Chondrocyte (in vitro differentiated cells): Measurements from ENCODE around the gene CHL1. TPM values are rescaled to one million over a fixed set of nuclear protein-coding genes. Genes with fewer than 3 reads are reported as not detected.

Source experiments
- DNase-seq: peaks from one replicate; pipeline ENCODE4 v3.0.0; 2021; ENCODE audit warnings: mixed read lengths, low spot score
- H3K27ac Mint-ChIP-seq: one replicate; pipeline ENCODE4 v1.8.0; 2021; ENCODE audit warnings: mild to moderate bottlenecking, moderate library complexity, mixed read lengths; ENCODE audit not compliant: unreplicated experiment
- H3K27me3 Mint-ChIP-seq: 2 replicates; pipeline ENCODE4 v1.8.0; 2021; ENCODE audit warnings: low read depth, mixed read lengths
- H3K36me3 Mint-ChIP-seq: 2 replicates; pipeline ENCODE4 v1.8.0; 2021; ENCODE audit warnings: low read depth, mixed read lengths
- H3K4me1 Mint-ChIP-seq: 2 replicates; pipeline ENCODE4 v1.8.0; 2021; ENCODE audit warnings: low read depth, mild to moderate bottlenecking, mixed read lengths
- H3K4me3 Mint-ChIP-seq: one replicate; pipeline ENCODE4 v1.8.0; 2021; ENCODE audit warnings: mild to moderate bottlenecking, moderate library complexity, mixed read lengths; ENCODE audit not compliant: unreplicated experiment
- H3K9me3 Mint-ChIP-seq: 2 replicates; pipeline ENCODE4 v1.8.0; 2021; ENCODE audit warnings: low read depth, mixed read lengths
- total RNA-seq: library from RNA; stranded (reverse); gene quantifications from 3 replicates; pipeline ENCODE4 v1.2.1, GENCODE V29; 2021
- TF ChIP-seq, protein P1 (sequence below): fragments of 200-600 bp; sonication (generic); IDR thresholded peaks from 2 replicates; pipeline ENCODE4 v1.5.0; 2021; ENCODE audit warnings: antibody characterized with exemption, mild to moderate bottlenecking, moderate library complexity

The CHL1 gene
- total RNA-seq, 1 donor from 2014 or later, result not detected

DNA sequence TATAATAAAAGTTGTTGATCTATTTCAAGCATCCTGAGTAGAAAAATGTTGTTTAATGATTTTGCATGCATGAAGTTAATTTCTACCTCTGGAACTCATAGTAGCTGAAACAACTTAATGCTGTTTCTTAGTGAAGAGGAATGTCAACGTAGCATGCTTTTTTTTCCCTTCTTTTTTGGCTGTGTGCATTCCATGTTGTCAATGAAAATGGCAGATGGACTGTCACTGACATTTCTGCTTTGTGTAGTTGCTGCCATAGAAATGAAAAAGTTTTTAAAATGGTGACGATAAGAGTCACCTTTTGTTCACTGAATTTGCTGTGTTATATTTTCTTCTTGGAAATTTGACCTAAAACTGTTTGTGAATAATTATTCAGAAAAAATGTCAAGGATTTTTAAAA, 116.3 kb downstream of the CHL1 start:
- TF ChIP-seq, protein P1, sequence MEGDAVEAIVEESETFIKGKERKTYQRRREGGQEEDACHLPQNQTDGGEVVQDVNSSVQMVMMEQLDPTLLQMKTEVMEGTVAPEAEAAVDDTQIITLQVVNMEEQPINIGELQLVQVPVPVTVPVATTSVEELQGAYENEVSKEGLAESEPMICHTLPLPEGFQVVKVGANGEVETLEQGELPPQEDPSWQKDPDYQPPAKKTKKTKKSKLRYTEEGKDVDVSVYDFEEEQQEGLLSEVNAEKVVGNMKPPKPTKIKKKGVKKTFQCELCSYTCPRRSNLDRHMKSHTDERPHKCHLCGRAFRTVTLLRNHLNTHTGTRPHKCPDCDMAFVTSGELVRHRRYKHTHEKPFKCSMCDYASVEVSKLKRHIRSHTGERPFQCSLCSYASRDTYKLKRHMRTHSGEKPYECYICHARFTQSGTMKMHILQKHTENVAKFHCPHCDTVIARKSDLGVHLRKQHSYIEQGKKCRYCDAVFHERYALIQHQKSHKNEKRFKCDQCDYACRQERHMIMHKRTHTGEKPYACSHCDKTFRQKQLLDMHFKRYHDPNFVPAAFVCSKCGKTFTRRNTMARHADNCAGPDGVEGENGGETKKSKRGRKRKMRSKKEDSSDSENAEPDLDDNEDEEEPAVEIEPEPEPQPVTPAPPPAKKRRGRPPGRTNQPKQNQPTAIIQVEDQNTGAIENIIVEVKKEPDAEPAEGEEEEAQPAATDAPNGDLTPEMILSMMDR, result no peak
- no peaks in the 10 kb centered on the region for H3K4me1 Mint-ChIP-seq
- DNase-seq, result no peak
- H3K9me3 Mint-ChIP-seq, result peaks cover 3% of the 10 kb centered on the region
- peaks cover 2% of the 10 kb centered on the region for H3K27me3 Mint-ChIP-seq
- H3K4me3 Mint-ChIP-seq, result no peak overlapping the region
- H3K27ac Mint-ChIP-seq, result no peak overlapping the region
- no peaks in the 10 kb centered on the region for H3K36me3 Mint-ChIP-seq

DNA sequence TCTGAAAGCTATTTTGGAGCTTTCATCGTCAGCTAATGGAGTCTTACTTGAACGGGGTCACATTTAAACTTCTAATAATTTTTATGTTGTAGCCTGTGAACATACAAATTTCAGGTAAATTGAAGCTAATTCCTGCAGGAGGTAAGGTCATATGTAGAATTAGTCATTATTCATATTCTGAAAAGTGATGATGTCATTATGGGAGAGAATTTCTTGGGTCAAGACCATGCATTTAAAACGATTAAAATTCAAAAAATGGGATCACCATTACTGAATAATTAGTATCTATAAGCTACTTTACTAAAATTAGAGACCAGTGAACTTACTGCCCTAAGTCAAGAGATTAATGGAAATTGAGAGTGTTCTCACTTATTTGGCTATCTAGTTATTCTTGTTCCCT, 120.4 kb downstream of the CHL1 start:
- no peaks in the 10 kb centered on the region for H3K27me3 Mint-ChIP-seq
- H3K4me3 Mint-ChIP-seq, result no peak overlapping the region
- TF ChIP-seq, protein P1, result no peak
- no peaks in the 10 kb centered on the region for H3K36me3 Mint-ChIP-seq
- DNase-seq, result no peak
- no peak overlapping the region for H3K27ac Mint-ChIP-seq
- no peaks in the 10 kb centered on the region for H3K4me1 Mint-ChIP-seq
- H3K9me3 Mint-ChIP-seq, result peaks cover 3% of the 10 kb centered on the region

DNA sequence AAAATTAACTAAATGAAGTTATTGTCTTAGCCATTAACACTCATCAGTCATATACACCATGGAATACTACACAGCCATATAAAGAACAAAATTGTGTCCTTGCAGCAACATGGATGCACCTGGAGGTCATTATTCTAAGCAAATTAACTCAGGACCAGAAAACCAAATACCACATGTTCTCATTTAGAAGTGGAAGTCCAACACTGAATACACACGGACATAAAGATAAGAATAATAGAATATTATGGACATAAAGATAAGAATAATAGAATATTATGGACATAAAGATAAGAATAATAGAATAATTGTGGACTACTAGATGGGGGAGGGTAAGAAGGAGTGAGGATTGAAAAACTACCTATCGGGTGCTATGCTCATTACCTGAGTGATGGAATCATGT, 122.3 kb downstream of the CHL1 start:
- no peaks in the 10 kb centered on the region for H3K4me1 Mint-ChIP-seq
- no peak overlapping the region for H3K4me3 Mint-ChIP-seq
- H3K27ac Mint-ChIP-seq, result no peak overlapping the region
- TF ChIP-seq, protein P1, result no peak
- peaks cover 3% of the 10 kb centered on the region for H3K9me3 Mint-ChIP-seq
- H3K36me3 Mint-ChIP-seq, result no peaks in the 10 kb centered on the region
- no peaks in the 10 kb centered on the region for H3K27me3 Mint-ChIP-seq
- no peak for DNase-seq

DNA sequence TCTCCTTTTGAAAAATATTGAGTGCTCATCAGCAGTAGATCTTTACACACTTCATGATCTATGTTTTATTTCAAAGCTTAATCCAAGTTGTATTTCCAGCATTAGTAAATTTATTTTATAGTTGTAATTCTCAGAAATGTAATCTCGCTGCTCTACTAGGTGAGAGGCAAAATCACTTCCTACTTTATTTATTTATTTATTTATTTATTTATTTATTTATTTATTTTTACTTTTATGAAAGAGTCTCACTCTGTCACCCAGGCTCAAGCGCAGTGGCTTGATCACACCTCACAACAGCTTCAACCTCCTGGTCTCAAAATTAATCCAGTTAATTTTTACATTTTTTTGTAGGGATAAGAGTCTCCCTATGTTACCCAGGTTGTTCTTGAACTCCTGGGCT, 127.9 kb downstream of the CHL1 start:
- Mint-ChIP-seq H3K27ac (no peak overlapping the region), H3K4me3 (no peak overlapping the region), H3K27me3 (no peaks in the 10 kb centered on the region), H3K36me3 (no peaks in the 10 kb centered on the region), H3K9me3 (no peaks in the 10 kb centered on the region), H3K4me1 (no peaks in the 10 kb centered on the region)
- TF ChIP-seq, protein P1, result no peak
- no peak for DNase-seq

DNA sequence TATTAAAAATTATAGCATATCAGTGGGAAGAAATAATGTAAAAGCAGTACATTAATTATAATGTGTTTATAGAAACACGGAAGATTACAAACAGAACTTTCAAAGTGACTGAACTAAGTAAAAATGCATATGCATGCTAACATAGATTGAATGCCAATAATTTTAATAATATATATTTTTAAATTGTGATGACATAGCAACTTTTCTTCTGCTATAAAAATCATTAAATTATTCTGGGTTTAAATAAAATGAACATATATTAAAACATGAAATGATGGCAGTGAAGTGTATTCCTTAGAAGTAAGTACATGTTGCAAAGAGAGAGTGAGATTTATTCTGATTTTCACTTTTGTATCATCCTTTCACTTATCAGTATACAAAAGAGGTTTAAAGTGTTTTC, 128.9 kb downstream of the CHL1 start:
- no peak overlapping the region for H3K27ac Mint-ChIP-seq
- no peak for DNase-seq
- peaks cover 2% of the 10 kb centered on the region for H3K27me3 Mint-ChIP-seq
- no peak overlapping the region for H3K4me3 Mint-ChIP-seq
- no peaks in the 10 kb centered on the region for H3K9me3 Mint-ChIP-seq
- TF ChIP-seq, protein P1, result no peak
- no peaks in the 10 kb centered on the region for H3K36me3 Mint-ChIP-seq
- H3K4me1 Mint-ChIP-seq, result no peaks in the 10 kb centered on the region
